ENCODE data around the gene PRKCE.

DNA sequence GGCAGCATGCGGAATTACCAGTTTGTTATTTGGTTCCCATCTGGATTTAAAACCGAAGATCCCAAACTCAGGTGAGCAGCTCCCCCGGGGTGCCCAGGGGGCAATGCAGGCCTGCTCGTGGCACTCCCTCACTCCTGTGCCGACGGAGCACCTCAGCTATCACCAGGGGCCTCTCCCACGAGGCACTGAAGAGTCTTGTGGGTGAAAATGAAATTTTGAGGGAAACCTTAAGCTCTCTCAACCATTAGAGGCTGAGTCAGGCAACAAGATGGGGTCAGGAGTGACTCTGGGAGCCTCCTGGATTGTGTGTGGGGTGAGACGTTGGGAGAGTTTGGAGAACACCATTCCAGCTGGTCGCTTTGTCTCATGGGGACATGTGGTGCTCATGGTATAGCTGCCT is 189.0 kb downstream of the PRKCE start:
- TF ChIP-seq POLR2AphosphoS5 (IDR thresholded peaks at IDR 0.05) (no peak), CTCF (IDR thresholded peaks at IDR 0.05) (no peak), POLR2A (IDR thresholded peaks at IDR 0.05) (no peak)

Measured in sigmoid colon (tissue), 4 donors.